ENCODE measurements around the gene ZFPM1. TPM values are rescaled to one million over a fixed set of nuclear protein-coding genes. Genes with fewer than 3 reads are reported as not detected.

The ZFPM1 gene
- total RNA-seq, 4 donors from 2014 or later, result 4.2 to 9.3 (median 5.1) TPM

GRCh38 chr16:88509749-88510069, 56.6 kb downstream of the ZFPM1 start:
- H3K9me3 ChIP-seq, result no peaks in the 10 kb centered on the region
- H3K27me3 ChIP-seq, result no peaks in the 10 kb centered on the region
- DNase-seq (ENCODE audit: low spot score in 2 of 2), result no peak
- peaks cover 23% of the 10 kb centered on the region for H3K4me1 ChIP-seq
- no peak overlapping the region for H3K4me3 ChIP-seq
- WGBS, result 60% methylated on average over 1 of the region's 12 CpGs
- H3K36me3 ChIP-seq, result no peaks in the 10 kb centered on the region
- H3K27ac ChIP-seq, result no peak overlapping the region
- TF ChIP-seq EP300 (IDR thresholded peaks at IDR 0.05) (no peak), POLR2AphosphoS5 (IDR thresholded peaks at IDR 0.05) (no peak)

- Histone ChIP-seq H3K4me1 (peaks cover 23% of the 10 kb centered on the region), H3K4me3 (no peak overlapping the region), H3K27ac (no peak overlapping the region), H3K36me3 (no peaks in the 10 kb centered on the region), H3K9me3 (no peaks in the 10 kb centered on the region), H3K27me3 (no peaks in the 10 kb centered on the region)
- TF ChIP-seq CTCF (IDR thresholded peaks at IDR 0.05), result no peak
- no peak for TF ChIP-seq POLR2AphosphoS5 (IDR thresholded peaks at IDR 0.05)
- TF ChIP-seq POLR2A (IDR thresholded peaks at IDR 0.05), result no peak
- TF ChIP-seq EP300 (IDR thresholded peaks at IDR 0.05), result no peak
- 46% methylated on average over 18 of the region's 26 CpGs for WGBS
- no peak for DNase-seq (ENCODE audit: low spot score in 2 of 2)
These were observed 57.3 kb downstream of the ZFPM1 start for GRCh38 chr16:88510091-88510994.

- no peak for DNase-seq (ENCODE audit: low spot score in 2 of 2)
- Histone ChIP-seq H3K27me3 (no peaks in the 10 kb centered on the region), H3K27ac (no peak overlapping the region), H3K4me3 (no peak overlapping the region), H3K9me3 (no peaks in the 10 kb centered on the region), H3K4me1 (peaks cover 23% of the 10 kb centered on the region), H3K36me3 (no peaks in the 10 kb centered on the region)
- no peak for TF ChIP-seq EP300 (IDR thresholded peaks at IDR 0.05)
- TF ChIP-seq POLR2A (IDR thresholded peaks at IDR 0.05), result no peak
- TF ChIP-seq POLR2AphosphoS5 (IDR thresholded peaks at IDR 0.05), result no peak
- no peak for TF ChIP-seq CTCF (IDR thresholded peaks at IDR 0.05)
- no CpG with 5 or more reads among the region's 7 CpGs for WGBS
These were observed 58.0 kb downstream of the ZFPM1 start for GRCh38 chr16:88511060-88511459.

GRCh38 chr16:88511906-88512305, 58.8 kb downstream of the ZFPM1 start:
- Histone ChIP-seq H3K27ac (no peak overlapping the region), H3K27me3 (no peaks in the 10 kb centered on the region), H3K36me3 (no peaks in the 10 kb centered on the region), H3K4me1 (peaks cover 23% of the 10 kb centered on the region), H3K4me3 (no peak overlapping the region), H3K9me3 (no peaks in the 10 kb centered on the region)
- 100% methylated on average over 2 of the region's 14 CpGs for WGBS
- TF ChIP-seq EP300 (IDR thresholded peaks at IDR 0.05) (no peak), CTCF (IDR thresholded peaks at IDR 0.05) (no peak), POLR2AphosphoS5 (IDR thresholded peaks at IDR 0.05) (no peak), POLR2A (IDR thresholded peaks at IDR 0.05) (no peak)
- DNase-seq (ENCODE audit: low spot score in 2 of 2), result no peak

- H3K27me3 ChIP-seq, result no peaks in the 10 kb centered on the region
- no peak overlapping the region for H3K27ac ChIP-seq
- peaks cover 23% of the 10 kb centered on the region for H3K4me1 ChIP-seq
- H3K9me3 ChIP-seq, result no peaks in the 10 kb centered on the region
- 80% methylated on average over 3 of the region's 35 CpGs for WGBS
- no peak for TF ChIP-seq POLR2AphosphoS5 (IDR thresholded peaks at IDR 0.05)
- no peak for TF ChIP-seq CTCF (IDR thresholded peaks at IDR 0.05)
- no peak for TF ChIP-seq EP300 (IDR thresholded peaks at IDR 0.05)
- no peak for TF ChIP-seq POLR2A (IDR thresholded peaks at IDR 0.05)
- no peaks in the 10 kb centered on the region for H3K36me3 ChIP-seq
- DNase-seq (ENCODE audit: low spot score in 2 of 2), result no peak
- H3K4me3 ChIP-seq, result no peak overlapping the region
These were observed 59.9 kb downstream of the ZFPM1 start for GRCh38 chr16:88512728-88513696.

Data from suprapubic skin (tissue), 4 donors.